22Rv1 (cell line): ENCODE data around the gene PLGLB2.
"Not testable (repeated sequence)": the region's sequence is repeated elsewhere in the genome, so short reads cannot be mapped to it uniquely, and the experiment has no call there.

ENCODE experiments used
- CTCF ChIP-seq: fragments of 450-650 bp; IDR thresholded peaks from 2 replicates; pipeline ENCODE4 v1.5.1; 2017; ENCODE audit warnings: mild to moderate bottlenecking
- ZFX ChIP-seq: fragments of 450-650 bp; IDR thresholded peaks from 2 replicates; pipeline ENCODE4 v1.6.1; 2017; ENCODE audit warnings: antibody characterized with exemption, borderline replicate concordance

GRCh38 chr2:87743638-87744037 is 4.2 kb upstream of the PLGLB2 start:
- TF ChIP-seq CTCF, ZFX: not testable (repeated sequence)
